Activated naive CD4-positive, alpha-beta T cell treated with Interleukin-2 at 50 U/mL for 16 hours (primary cell): ENCODE data around the gene CNTNAP2.

ENCODE experiments used
- DNase-seq: peaks from one replicate; pipeline ENCODE4 v3.0.0-alpha.2; 2020

CNTNAP2 gene

DNA sequence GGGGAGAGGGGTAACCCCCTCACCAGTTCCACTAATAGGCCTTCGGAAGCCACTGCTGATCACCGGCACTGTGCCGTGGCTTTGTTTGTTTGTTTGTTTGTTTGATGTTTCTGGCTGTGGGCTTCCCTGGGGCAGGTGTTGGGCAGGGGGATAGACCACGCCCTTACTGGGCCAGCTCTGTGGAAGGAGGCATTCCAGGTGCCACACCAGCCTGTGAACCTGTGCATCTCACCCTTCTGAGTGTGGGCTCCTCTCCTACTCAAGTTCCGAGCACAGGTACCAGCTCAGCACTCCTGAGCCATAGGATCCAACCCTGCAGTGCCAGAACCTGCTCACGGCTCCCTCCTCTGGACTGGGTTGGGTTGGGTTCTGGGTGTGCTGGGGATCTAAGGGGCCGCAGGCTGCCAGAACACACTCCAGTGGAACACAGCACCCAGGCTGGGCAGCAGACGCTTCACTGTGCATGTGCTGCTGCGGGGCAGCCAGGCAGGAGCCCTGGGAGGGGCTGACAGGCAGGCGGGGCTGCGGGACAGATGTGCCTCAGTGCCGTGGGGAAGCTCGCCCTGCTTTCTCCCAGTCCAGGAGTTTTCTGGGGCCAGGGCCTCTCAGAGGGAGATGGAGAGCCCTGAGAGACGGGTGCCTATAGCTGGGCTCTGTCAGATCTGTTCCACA is 1053.9 kb downstream of the CNTNAP2 start:
- no peak for DNase-seq

DNA sequence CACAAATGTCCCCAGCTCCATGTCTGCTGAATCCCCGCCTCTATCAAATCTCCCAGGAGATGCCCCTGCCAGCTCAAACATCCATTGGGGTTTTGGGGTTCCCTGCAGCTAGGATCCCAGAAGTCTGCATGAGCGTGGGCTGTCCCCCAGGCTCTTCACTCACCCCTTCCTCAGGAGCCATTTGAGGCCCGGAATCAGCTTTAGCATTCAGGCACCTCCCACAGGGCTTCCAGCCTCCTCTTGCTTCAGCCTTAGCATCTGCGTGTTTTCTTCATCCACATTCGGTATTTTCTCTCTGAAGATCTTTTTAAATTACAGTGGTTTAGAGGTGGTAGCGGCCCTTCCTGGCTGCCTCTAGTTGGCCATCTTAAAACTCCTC is 1054.4 kb downstream of the CNTNAP2 start:
- no peak for DNase-seq

DNA sequence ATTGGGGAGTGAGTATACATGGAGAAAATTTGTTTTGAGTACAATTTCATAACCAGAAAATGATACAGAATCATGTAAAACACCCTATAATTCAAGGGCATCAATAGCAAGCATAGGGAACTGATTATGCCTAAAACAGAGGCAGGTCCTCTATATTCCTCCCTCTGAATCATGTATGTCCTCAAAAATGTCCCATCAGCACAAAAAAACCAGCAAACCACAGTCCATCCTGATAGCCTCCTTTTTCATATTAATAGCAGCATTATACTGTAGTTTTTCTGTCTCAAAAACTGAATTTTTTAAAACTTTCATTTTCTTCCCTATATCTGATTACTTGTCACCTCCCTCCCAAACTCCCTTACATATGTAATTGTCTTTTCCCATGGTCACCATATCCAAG is 1057.3 kb downstream of the CNTNAP2 start:
- DNase-seq = no peak

DNA sequence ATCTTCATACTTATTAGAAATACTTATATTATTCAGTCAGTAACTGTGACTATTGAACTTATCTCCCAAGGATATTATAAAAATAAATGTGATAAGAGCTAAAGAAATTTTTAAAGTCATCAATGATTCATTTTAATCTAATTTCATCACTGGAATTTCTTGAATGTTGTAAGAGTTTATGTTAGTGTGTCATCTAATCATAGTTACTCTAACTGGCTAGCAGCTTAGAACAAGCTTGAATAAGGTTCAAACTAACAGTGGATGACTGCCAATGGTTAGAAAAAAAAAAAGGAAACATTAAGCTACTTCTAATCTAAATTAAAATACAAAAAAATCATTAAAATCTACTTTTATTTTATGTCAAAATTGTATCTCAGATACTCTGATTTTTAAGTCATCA is 1066.3 kb downstream of the CNTNAP2 start:
- DNase-seq = no peak

DNA sequence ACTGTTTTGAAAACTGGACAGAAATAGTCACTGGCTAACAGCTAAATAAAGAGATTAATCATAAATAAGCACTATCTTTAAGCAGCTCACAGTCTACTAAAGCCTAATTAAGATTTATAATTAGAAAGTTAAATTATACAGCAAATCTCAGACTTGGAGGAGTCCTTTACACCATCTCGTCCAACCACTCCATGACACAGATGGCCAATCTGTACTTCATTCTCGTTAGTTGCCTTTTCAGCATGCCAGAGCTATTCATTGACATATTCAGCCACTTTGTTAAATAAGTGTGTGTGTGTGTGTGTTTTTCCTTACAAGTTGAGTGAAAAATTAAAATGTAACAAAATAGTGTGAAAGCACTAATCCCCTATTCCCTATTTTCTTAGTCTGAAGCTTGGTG is 1066.7 kb downstream of the CNTNAP2 start:
- DNase-seq = no peak

DNA sequence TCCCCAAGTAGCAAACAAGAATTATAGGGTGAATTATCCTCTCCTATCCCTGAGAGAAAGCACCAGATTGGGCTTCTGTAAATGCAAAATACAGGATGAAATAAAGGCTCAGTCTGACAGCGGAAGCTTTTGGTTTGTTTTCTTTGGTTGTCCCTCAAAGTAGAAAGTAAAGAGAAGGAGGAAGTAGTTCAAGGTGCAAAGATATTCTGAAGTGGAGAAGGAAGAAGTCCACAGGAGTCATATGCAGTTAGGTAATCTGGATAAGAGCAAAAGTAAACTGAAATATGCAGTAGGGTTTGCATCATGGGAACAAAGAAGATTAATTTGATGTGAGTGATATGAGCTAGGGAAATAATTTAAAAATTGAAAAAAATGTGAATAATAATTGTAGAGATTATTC is 1071.9 kb downstream of the CNTNAP2 start:
- DNase-seq = no peak

DNA sequence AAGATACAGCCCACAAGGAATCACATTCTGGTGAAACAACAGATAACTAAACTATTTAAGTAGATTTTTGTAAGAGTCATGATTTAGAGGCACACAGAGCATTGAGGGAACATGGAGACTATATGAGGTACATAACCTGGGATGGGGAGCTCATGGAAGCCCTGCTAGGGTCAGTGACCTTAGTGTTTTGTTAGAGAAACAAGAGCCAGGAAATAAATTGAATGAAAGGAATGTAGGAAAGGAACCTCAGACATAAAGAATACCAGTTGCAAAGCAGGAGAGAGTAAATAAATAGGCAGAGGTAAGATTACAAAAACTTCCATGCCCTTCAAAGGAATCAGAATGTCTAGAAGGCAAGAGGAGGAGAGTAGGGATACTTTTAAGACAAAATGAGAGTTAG is 1076.9 kb downstream of the CNTNAP2 start:
- no peak for DNase-seq

DNA sequence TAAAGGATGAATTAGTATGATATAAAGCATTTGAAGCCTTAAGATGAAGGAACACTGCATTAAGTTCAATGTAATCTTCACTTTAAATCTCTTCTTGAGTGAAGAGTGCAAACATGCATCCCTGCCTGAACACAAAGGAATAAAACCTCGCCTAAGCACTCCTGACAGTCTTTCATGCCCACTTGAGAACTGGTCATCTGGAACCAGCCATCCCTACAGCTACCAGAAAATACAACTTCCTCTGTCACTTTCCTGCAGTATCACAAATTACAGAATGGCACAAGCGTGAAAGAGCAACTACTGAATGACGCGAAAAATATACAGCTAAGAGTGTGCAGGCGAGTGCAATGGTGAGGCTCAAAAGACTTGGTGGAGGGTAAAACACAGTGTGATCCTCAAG is 1079.9 kb downstream of the CNTNAP2 start:
- DNase-seq = no peak

DNA sequence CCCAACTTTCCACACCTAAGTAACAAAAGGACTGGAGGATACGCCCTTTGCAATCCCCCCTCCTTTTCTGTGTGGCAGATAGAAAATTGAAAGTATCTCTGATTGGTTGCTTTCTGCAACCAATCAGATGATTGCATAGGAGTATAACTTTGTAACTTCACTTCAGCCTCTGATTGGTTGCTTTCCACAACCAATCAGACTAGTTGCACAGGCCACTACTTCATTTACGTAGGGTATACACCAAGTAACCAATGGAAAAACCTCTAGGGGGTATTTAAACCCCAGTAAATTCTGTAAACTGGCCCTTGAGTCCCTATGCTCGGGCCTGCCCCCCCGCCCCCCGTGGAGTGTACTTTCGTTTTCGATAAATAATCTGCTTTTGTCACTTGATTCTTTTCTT is 1080.4 kb downstream of the CNTNAP2 start:
- no peak for DNase-seq

DNA sequence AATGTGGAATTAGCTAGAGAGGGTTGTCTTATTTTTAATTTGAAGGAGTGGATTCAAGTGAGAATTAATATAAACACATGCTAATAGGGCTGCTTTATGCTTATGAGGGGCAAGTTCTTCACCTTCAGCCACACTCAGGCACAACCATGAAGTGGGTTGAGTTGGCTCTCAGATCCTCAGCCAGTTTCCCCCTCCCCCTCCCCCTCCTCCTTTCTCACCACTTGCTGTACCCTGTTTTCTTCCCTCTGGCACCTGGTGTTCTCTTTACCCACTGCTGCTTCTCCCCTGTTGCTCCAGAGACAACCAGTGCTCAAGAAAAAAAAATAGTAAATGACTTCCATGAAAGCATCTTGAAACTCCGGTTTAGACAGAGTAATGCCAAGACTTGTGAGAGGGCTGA is 1083.3 kb downstream of the CNTNAP2 start:
- DNase-seq = no peak

DNA sequence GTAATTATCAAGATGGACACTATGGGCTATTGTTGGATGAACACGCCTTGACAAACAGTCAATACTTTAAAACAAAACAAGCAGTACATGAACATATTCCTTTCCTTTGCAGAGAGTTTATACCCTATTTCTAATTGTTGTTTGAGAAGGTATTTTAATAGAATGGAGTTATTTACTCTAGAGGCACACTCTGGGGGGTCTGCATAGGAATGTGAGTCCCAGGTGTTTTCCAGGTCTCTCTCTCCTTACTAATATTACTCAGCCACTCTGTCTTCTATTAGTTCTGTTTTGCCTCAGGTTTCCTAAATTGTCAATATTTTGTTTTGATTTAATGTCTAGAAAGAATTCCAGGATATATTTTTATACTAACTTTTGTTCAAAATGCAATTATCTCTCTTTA is 1091.4 kb downstream of the CNTNAP2 start:
- no peak for DNase-seq

DNA sequence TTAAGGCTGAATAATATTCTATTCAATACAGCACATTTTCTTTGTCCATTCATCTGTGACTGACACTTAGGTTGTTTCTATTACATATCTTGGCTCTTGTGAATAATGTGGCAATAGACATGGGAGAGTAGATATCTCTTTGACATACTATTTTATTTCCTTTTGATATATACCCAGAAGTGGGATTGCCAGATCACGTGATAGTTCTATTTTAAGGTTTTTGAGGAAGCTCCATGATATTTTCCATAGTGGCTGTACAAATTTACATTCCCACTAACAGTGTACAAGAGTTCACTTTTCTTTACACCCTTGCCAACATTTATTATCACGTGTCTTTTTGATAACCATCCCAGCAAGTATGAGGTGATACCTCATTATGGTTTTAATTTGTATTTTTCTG is 1114.7 kb downstream of the CNTNAP2 start:
- DNase-seq = no peak

DNA sequence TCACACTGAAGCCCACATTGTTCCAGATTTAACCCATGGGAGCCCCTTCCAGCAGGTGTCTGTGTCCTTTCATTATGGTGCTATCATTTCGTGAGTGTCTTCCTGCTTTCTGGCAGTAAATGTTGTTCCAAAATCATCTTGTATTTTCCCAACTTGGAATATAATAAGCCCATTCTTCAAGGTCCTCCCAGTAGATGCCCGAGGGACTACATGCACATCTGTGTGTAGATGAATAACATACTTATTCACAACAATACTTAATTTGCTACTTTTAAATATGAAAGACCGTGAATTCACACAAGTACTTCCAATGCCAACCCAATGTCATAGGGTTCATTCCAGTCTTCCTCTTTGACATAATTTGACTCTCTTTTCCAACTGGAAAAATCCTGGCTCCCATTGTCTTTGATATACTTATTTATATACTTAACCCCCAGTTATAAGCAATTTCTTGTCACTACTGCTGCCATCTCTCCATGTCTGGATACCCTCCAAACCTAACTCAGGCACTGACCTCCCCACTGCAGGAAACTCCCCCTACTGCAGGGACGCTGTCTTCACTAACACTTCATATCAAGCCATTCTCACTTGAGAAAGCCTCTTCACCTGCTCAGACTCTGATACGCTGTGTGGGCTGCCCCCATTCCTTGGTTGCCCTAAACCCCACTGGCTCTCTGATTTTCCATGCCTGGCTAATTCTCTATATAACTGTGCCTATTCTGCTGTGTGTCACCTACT is 1119.2 kb downstream of the CNTNAP2 start:
- DNase-seq = no peak

DNA sequence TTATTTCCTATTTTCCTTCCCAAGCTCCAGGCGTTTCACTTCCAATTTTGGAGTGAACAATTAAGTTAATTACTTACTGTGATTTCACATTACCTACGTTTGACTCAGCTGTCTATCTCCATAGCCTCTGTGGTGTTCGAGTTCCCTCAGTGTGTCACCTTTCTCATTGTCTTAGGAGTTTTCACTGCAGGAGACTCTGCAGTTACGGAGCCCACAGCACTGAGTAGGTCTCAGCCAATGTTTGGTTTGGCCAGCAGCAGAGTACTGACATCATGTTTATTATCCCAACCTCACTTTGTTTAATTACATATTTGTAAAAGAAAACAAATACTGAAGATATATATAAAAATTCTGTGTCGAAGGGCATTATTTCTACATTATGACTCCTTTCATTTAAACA is 1123.9 kb downstream of the CNTNAP2 start:
- no peak for DNase-seq

DNA sequence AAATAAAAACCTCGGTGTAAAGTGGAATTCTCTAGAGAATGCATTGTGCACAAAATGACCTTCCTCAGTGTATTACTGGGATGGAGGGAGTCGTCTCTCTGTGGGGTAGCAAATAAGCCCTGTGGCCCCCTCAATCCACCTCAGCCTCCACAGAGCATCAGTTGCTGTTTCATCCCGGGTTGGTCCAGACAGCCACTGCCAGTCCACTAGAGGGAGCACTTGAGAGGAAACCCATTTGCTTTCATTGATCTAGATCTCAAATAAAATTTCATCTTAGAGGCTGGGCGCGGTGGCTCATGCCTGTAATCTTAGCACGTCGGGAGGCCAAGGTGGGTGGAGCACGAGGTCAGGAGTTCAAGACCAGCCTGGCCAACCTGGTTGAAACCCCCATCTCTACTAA is 1128.7 kb downstream of the CNTNAP2 start:
- DNase-seq = no peak

DNA sequence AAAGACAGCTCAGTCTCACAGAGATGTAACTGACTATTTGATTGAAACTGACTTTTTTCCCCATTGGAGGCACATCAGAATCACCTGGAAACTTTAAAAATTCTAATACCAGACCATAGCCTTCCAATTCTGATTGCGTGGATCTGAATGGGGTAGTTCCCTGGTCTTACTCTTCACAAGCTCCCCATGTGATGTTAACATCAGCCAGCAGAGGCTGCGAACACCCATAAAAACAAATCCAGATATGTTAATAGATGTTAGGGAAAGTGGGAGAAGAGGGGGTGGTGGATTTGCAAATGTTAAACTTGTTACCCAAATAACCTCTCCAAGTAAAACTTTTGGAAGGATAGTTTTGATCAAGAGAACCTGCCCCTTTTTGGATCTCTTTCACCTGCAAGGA is 1133.4 kb downstream of the CNTNAP2 start:
- no peak for DNase-seq

DNA sequence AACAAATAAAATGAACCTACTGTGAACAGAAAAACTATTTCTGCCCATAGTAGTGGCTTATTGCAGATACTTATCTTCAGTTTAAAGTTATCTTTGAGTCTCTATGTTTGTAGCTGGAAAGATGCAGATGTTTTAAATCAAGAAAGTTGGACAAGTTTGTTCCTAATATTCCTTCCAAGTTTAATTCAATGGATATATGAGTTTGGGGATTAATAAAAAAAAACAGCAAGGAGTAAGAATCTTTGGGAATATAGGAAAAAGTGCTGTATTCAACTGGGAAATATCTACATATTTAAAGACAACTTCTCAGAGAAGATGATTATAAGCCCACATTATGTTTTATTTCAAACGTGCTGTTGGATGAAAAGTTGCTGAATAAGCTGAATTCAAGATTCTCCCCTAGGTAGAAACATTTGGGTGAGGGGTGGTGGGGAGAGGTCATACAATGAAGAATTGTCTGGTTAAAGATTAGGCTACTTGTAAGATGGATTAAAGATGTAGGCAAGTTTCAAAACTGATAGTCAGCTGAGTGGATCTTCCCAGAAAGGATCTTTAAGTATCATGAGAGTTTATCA is 1135.2 kb downstream of the CNTNAP2 start:
- no peak for DNase-seq

DNA sequence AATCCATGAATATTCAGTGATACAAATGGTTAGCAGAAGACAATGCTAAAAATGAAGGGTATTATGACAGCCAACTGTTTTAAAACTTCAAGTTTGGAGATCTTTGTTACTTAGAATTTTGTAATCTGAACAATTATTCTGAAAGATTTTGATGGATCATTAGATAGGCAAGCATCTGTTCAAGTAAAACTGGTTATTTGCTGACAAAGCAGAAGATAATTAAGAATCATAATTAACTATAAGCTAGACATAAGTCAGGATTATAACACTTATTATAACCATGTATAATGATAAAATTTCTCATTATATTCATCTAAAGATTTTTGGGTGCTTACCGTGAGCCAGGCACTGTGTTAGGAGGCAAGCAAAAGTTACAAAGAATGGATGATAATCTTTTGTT is 1145.1 kb downstream of the CNTNAP2 start:
- no peak for DNase-seq

DNA sequence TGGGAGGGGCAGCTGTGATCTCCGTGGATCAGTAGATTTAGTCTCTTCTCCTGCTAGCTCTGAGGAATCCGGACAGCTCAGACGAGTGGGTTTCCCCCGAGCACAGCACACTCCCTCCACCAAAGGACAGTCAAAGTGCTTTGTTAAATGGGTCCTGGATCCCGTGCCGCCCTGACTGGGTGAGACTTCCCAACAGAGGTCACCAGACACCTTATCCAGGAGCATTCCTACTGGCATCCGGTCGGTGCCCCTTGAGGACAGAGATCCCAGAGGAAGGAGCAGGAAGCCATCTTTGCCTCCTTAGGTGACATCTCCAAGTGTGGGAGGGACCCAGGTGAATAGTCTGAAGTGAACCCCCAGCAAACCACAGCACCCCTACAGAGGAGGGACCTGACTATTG is 1148.9 kb downstream of the CNTNAP2 start:
- DNase-seq = no peak

DNA sequence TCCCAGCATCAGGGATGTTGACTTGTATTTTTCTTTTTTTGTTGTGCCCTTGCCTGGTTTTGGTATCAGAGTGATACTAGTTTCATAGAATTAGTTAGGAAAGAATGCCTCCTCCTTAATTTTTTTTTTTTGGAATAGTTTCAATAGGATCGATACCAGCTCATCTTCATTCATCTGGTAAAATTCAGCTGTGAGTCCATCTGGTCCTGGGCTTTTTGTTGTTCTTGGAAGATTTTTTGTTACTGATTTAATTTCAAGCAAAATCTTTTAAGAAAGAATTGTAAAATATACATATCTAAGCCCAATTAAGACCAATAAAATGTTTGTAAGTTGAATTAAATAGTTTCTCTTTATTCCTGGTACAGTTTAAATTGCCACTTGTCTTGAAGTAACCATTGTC is 1159.5 kb downstream of the CNTNAP2 start:
- no peak for DNase-seq

DNA sequence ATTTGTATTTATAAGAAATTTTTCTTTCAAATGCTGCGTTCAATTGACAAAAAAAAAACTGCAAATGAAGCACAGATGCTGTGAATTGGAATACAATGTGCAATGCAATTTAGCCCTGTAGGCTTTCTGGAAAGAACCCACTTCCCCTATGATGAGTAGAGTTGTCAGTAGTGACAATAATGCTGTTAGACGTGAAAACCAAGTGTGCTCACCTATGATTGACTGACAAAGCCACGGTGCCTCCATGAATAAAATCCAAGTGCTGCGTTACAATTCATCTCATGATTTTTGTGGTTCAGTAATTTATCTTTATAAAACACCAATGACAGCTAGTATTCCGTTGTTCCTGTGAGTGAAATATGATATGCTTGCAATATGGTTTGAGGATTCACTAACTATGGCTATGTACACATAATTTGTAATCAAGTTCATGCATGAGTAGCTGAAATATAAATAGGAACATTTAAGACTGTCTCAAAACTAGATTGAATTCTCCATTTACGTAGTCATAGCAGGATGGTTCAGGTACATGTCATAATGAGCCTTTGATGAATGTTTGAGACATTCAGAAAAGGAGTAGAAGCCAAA is 1160.3 kb downstream of the CNTNAP2 start:
- DNase-seq = no peak

DNA sequence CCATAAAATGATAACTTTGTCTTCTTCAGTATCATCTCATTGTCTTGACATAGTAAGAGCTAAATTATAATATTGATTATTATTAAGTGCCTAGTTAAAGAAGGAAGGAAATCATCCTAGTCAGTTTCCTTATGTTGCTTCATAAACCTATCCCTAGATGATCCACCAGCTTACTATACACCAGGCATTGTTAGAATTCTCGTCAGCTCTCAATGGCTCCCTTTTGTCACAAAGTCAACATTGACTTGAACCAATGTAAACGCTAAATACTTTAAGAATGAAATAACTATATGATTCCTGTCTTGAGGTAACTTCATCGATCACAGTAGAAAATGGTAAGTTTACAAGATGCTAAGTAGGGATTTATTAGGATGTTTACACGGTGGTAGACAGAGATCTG is 1162.9 kb downstream of the CNTNAP2 start:
- no peak for DNase-seq

DNA sequence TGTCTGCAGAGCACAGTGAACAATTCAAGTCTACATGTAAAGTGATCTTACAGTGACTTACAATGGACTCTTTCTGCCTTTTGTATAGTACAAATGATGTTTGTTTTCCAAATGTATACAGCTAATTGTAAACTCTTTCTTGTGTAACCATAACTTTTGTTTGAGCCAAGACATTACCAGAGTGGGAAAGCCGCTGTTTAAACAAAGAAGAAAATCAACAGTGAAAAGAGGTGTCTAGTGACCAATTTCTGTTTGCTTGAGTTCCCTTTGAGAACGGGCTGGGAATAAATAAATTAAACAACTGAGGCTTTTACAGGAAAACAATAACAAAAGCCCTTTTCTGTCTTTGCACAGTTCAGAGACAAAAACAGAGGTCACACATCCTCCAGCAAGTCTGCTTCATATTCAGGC is 1163.4 kb downstream of the CNTNAP2 start:
- no peak for DNase-seq

DNA sequence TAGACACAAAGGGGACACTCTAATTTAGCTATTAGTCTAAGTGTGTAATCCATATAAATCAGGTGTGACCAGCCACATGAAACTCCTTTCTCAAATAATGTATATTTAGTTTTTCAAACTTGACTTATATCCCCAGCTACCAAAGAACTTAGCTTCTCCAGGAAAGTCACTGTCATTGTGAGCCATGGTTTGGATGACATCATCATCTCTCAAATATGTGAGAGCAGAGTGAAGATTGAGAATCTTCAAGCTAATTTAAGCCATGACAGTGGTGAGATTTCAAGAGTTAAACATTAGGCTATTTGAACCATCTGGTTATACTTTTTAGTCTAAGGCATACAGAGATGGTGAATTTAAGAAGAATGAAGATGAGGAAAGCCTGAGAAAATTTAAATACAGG is 1165.6 kb downstream of the CNTNAP2 start:
- no peak for DNase-seq
